Ishikawa (cell line): Measurements from ENCODE around the gene LRFN2.

ENCODE experiments used
- CEBPB ChIP-seq: IDR thresholded peaks from 2 replicates; pipeline ENCODE4 v1.6.1; 2012
- CREB1 ChIP-seq: IDR thresholded peaks from 2 replicates; pipeline ENCODE4 v1.6.1; 2012; ENCODE audit warnings: low read depth
- EGR1 ChIP-seq: IDR thresholded peaks from 2 replicates; pipeline ENCODE4 v1.6.1; 2012
- EP300 ChIP-seq: IDR thresholded peaks from 2 replicates; pipeline ENCODE4 v1.6.1; 2012; ENCODE audit warnings: borderline replicate concordance
- FOXM1 ChIP-seq: IDR thresholded peaks from 2 replicates; pipeline ENCODE4 v1.6.1; 2012; ENCODE audit warnings: low read depth, borderline replicate concordance
- MAX ChIP-seq: IDR thresholded peaks from 2 replicates; pipeline ENCODE4 v1.6.1; 2012
- NFIC ChIP-seq: IDR thresholded peaks from 2 replicates; pipeline ENCODE4 v1.6.1; 2012
- RAD21 ChIP-seq: IDR thresholded peaks from 2 replicates; pipeline ENCODE4 v1.6.1; 2012; ENCODE audit warnings: low read depth
- REST ChIP-seq: IDR thresholded peaks from 2 replicates; pipeline ENCODE4 v1.6.1; 2012; ENCODE audit warnings: low read depth, mild to moderate bottlenecking
- TAF1 ChIP-seq: IDR thresholded peaks from 2 replicates; pipeline ENCODE4 v1.6.1; 2012; ENCODE audit warnings: low read depth, mild to moderate bottlenecking
- TCF12 ChIP-seq: IDR thresholded peaks from 2 replicates; pipeline ENCODE4 v1.6.1; 2012; ENCODE audit warnings: low read depth
- TEAD4 ChIP-seq: IDR thresholded peaks from 2 replicates; pipeline ENCODE4 v1.6.1; 2012
- YY1 ChIP-seq: IDR thresholded peaks from 2 replicates; pipeline ENCODE4 v1.6.1; 2012; ENCODE audit warnings: low read depth
- ZBTB7A ChIP-seq: IDR thresholded peaks from 2 replicates; pipeline ENCODE4 v1.6.1; 2012; ENCODE audit warnings: low read depth
- TF ChIP-seq, protein P1 (sequence below): IDR thresholded peaks from 2 replicates; pipeline ENCODE4 v1.6.1; 2012

Gene LRFN2

DNA sequence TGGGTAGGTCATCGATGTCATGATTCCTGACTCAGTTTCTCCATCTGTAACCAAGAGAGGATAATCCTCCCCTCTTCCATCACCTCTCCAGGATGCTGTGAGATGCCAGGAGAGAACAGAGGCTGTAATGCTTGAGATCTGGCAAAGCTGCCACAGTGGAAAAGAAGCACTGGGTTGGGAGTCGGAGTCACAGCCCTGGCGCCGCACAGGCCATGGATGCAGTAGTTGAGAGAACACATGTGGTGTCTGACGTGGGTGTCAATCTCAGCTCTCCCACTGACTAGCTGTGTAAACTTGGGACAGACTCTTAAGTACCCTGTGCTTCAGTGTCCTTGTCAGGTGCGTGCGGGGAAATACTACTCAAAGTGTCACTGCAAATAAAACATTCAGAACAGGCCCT is 47.3 kb downstream of the LRFN2 start:
- TF ChIP-seq CEBPB (no peak), CREB1 (no peak), MAX (no peak), YY1 (no peak), ZBTB7A (no peak), TAF1 (no peak), REST (no peak), RAD21 (no peak), TEAD4 (no peak), FOXM1 (no peak), EGR1 (no peak), TCF12 (no peak)
- TF ChIP-seq, protein P1, sequence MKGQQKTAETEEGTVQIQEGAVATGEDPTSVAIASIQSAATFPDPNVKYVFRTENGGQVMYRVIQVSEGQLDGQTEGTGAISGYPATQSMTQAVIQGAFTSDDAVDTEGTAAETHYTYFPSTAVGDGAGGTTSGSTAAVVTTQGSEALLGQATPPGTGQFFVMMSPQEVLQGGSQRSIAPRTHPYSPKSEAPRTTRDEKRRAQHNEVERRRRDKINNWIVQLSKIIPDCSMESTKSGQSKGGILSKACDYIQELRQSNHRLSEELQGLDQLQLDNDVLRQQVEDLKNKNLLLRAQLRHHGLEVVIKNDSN: no peak

GRCh38 chr6:40538556-40538955 is 48.6 kb downstream of the LRFN2 start:
- TF ChIP-seq, protein P1: no peak
- TF ChIP-seq YY1: no peak
- TF ChIP-seq REST: no peak
- no peak for TF ChIP-seq MAX
- no peak for TF ChIP-seq EGR1
- no peak for TF ChIP-seq EP300
- no peak for TF ChIP-seq RAD21

GRCh38 chr6:40537446-40537845 is 49.7 kb downstream of the LRFN2 start:
- TF ChIP-seq, protein P1: no peak
- no peak for TF ChIP-seq YY1
- TF ChIP-seq EGR1: no peak
- TF ChIP-seq TAF1: no peak
- TF ChIP-seq TEAD4: no peak
- no peak for TF ChIP-seq TCF12
- TF ChIP-seq ZBTB7A: no peak
- no peak for TF ChIP-seq NFIC

GRCh38 chr6:40536442-40536841 is 50.7 kb downstream of the LRFN2 start:
- TF ChIP-seq ZBTB7A: no peak
- TF ChIP-seq, protein P1: no peak
- TF ChIP-seq EGR1: no peak
- TF ChIP-seq TCF12: no peak
- TF ChIP-seq CEBPB: no peak

DNA sequence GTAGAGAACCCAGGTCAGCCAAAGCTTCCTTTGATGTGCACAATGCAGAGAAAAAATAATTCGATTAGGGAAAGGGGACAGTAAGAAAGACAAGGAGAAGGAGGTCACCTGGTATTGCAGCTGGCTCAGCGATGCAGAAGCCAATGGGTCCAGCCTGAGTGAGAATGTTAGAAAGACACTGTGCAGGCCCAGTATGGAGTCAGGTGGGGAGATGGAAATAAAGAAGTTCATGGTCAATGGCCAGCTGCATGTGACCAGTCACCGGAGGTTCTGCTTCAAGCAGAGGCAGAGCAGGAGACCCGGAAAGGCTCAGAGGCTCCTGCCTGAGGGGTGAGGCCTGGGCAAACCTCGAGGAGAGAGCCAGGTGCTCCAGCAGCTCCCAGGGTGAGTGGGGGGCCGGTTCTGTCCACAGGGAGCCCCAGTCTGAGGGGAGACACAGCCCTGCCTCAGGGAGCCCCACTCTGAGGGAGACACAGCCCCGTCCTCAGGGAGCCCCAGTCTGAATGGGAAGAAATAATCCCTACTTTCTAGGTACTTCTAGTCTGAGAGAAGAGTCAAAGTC is 51.3 kb downstream of the LRFN2 start:
- TF ChIP-seq YY1 (no peak), TAF1 (no peak), TEAD4 (no peak), REST (no peak), CREB1 (no peak), EGR1 (no peak)
